ENCODE results near the gene MYRFL.

MYRFL gene

GRCh38 chr12:69916544-69917235 is 91.7 kb downstream of the MYRFL start:
- no peak for DNase-seq
- TF ChIP-seq, protein P1, sequence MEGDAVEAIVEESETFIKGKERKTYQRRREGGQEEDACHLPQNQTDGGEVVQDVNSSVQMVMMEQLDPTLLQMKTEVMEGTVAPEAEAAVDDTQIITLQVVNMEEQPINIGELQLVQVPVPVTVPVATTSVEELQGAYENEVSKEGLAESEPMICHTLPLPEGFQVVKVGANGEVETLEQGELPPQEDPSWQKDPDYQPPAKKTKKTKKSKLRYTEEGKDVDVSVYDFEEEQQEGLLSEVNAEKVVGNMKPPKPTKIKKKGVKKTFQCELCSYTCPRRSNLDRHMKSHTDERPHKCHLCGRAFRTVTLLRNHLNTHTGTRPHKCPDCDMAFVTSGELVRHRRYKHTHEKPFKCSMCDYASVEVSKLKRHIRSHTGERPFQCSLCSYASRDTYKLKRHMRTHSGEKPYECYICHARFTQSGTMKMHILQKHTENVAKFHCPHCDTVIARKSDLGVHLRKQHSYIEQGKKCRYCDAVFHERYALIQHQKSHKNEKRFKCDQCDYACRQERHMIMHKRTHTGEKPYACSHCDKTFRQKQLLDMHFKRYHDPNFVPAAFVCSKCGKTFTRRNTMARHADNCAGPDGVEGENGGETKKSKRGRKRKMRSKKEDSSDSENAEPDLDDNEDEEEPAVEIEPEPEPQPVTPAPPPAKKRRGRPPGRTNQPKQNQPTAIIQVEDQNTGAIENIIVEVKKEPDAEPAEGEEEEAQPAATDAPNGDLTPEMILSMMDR (IDR thresholded peaks at IDR 0.05; ENCODE audit: low read depth, low read length, missing control alignments): no peak
- in situ Hi-C loops (cut with HindIII; ENCODE audit: low pct_ligation_motif_present, low sequenced_read_pairs): no loop called here
- Histone ChIP-seq H3K4me3 (ENCODE audit: low read depth, low read length) (no peak overlapping the region), H3K36me3 (replicated peaks) (no peaks in the 10 kb centered on the region), H3K27me3 (replicated peaks) (no peaks in the 10 kb centered on the region), H3K27ac (no peak overlapping the region)

GRCh38 chr12:69918287-69918686 is 93.3 kb downstream of the MYRFL start:
- in situ Hi-C loops (cut with HindIII; ENCODE audit: low pct_ligation_motif_present, low sequenced_read_pairs): no loop called here
- H3K36me3 ChIP-seq (replicated peaks): no peaks in the 10 kb centered on the region
- H3K27ac ChIP-seq: no peak overlapping the region
- no peaks in the 10 kb centered on the region for H3K27me3 ChIP-seq (replicated peaks)
- no peak for DNase-seq
- H3K4me3 ChIP-seq (ENCODE audit: low read depth, low read length): no peak overlapping the region
- TF ChIP-seq, protein P1 (IDR thresholded peaks at IDR 0.05; ENCODE audit: low read depth, low read length, missing control alignments): no peak

GRCh38 chr12:69919495-69919894 is 94.5 kb downstream of the MYRFL start:
- TF ChIP-seq, protein P1 (IDR thresholded peaks at IDR 0.05; ENCODE audit: low read depth, low read length, missing control alignments): no peak
- in situ Hi-C loops (cut with HindIII; ENCODE audit: low pct_ligation_motif_present, low sequenced_read_pairs): no loop called here
- no peak overlapping the region for H3K4me3 ChIP-seq (ENCODE audit: low read depth, low read length)
- no peaks in the 10 kb centered on the region for H3K27me3 ChIP-seq (replicated peaks)
- H3K36me3 ChIP-seq (replicated peaks): no peaks in the 10 kb centered on the region
- no peak overlapping the region for H3K27ac ChIP-seq
- DNase-seq: no peak

GRCh38 chr12:69921831-69922230 is 96.8 kb downstream of the MYRFL start:
- no peaks in the 10 kb centered on the region for H3K36me3 ChIP-seq (replicated peaks)
- DNase-seq: no peak
- H3K27me3 ChIP-seq (replicated peaks): no peaks in the 10 kb centered on the region
- no peak overlapping the region for H3K27ac ChIP-seq
- no peak overlapping the region for H3K4me3 ChIP-seq (ENCODE audit: low read depth, low read length)
- TF ChIP-seq, protein P1 (IDR thresholded peaks at IDR 0.05; ENCODE audit: low read depth, low read length, missing control alignments): no peak
- in situ Hi-C loops (cut with HindIII; ENCODE audit: low pct_ligation_motif_present, low sequenced_read_pairs): no loop called here

GRCh38 chr12:69922999-69923398 is 98.0 kb downstream of the MYRFL start:
- DNase-seq: no peak
- Histone ChIP-seq H3K4me3 (ENCODE audit: low read depth, low read length) (no peak overlapping the region), H3K27me3 (replicated peaks) (no peaks in the 10 kb centered on the region), H3K27ac (no peak overlapping the region), H3K36me3 (replicated peaks) (no peaks in the 10 kb centered on the region)
- in situ Hi-C loops (cut with HindIII; ENCODE audit: low pct_ligation_motif_present, low sequenced_read_pairs): no loop called here
- TF ChIP-seq, protein P1 (IDR thresholded peaks at IDR 0.05; ENCODE audit: low read depth, low read length, missing control alignments): no peak

DNA sequence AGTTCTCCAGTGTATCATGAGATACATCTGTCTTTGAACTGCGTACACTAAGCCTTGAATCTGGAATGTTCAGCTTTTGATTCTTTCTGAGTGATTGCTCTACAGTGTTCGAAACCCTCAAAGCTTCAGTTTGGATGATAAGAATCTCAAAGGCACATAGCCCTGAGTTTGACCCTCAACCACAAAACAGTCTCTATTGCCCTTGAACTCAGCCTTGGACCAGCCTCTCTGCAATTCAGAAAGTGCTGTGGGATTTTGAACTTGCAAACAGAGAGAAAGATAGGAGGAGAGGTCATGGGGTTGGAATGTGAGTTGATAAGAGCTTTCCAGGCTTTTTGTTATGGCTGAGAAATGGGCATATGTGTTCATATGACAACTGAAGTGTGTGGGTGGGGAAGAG is 100.3 kb downstream of the MYRFL start:
- no peaks in the 10 kb centered on the region for H3K36me3 ChIP-seq (replicated peaks)
- H3K27ac ChIP-seq: no peak overlapping the region
- DNase-seq: no peak
- no peak overlapping the region for H3K4me3 ChIP-seq (ENCODE audit: low read depth, low read length)
- no peaks in the 10 kb centered on the region for H3K27me3 ChIP-seq (replicated peaks)
- TF ChIP-seq, protein P1 (IDR thresholded peaks at IDR 0.05; ENCODE audit: low read depth, low read length, missing control alignments): no peak
- in situ Hi-C loops (cut with HindIII; ENCODE audit: low pct_ligation_motif_present, low sequenced_read_pairs): no loop called here
